HG03558 (cell line): ENCODE measurements around the gene FRAT1.
"Not testable (repeated sequence)": the region's sequence is repeated elsewhere in the genome, so short reads cannot be mapped to it uniquely, and the experiment has no call there.

Experiments
- ATAC-seq: cut with Tn5 transposase; IDR thresholded peaks from one replicate; pipeline ENCODE4 v1.9.1; 2021; ENCODE audit warnings: moderate number of reproducible peaks; ENCODE audit not compliant: unreplicated experiment; ENCODE audit errors: extremely low read depth

Gene FRAT1

DNA sequence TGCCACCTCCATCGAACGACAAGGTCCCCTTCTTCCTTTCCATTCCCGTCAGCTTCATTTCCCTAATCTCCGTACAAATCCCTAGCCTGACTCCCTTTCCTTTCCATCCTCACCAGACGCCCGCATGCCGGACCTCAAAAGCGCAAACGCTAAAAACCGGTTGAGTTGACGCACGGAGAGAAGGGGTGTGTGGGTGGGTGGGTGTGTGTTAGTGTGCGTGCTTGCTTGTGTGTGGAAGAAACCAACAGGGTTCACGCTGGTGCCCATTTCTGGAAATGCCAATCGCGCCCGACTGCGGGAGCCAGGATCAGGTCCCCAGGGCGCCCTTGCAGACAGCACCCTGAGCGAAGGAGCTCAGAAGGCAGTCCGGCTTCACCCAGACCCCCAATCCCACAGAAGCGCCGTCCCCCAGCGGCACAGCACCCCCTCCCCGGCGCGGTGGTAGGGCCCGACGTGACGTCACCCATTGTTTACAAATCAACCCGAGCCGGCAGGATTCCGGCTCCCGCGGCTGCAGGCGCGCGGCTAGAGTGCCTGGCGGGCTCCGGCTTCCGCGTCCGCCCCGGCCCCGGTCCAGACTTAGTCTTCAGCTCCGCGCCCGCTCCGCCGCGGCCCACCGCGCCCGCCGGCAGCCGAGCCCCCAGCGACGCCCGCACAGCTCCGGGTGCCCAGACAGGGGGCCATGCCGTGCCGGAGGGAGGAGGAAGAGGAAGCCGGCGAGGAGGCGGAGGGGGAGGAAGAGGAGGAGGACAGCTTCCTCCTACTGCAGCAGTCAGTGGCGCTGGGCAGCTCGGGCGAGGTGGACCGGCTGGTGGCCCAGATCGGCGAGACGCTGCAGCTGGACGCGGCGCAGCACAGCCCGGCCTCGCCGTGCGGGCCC lies at the start of gene FRAT1:
Gene FRAT1, plus strand, starts transcription at position 500 of the 880 bp plus-strand sequence. Its CDS starts 183 bp downstream, at position 683.
- ATAC-seq: no peak

- ATAC-seq: no peak
Measured at GRCh38 chr10:97270523-97271154, 48.4 kb upstream of the FRAT1 start.

- ATAC-seq: no peak
Measured at GRCh38 chr10:97273700-97274099, 45.4 kb upstream of the FRAT1 start.

DNA sequence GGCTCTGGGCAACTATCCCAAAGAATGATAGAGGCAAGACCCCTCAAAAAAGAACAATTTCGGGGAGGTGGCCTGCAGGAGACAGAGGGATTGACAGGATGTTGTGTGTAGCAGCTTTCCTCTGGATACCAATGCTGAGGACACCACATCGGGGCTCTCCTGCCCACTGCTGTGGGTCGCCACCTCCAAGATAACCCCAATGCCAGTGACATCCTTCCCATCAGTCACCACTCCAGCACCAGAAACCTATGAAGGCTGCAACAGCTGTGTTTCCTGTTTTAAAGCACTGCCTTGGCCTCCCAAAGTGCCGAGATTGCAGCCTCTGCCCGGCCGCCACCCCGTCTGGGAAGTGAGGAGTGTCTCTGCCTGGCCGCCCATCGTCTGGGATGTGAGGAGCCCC lies 44.2 kb upstream of the FRAT1 start:
- ATAC-seq: no peak

DNA sequence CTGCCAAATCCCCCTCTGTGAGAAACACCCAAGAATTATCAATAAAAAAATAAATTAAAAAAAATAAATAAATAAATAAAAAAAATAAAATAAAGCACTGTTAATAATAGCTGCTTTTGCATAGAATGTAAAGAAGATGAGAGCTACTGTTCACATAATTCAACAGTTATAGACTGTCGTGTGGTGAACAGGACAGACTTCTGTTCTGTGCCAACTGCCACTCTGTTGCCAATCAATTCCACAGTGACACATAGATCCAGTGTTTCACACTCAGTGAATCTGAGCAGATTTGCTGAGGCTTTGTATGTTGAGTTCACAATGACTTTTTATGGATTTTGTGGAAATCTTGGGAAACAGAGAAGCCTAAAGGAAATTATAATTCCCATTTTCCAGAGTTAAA lies 41.5 kb upstream of the FRAT1 start:
- no peak for ATAC-seq

- ATAC-seq: no peak
Measured at GRCh38 chr10:97278491-97278989, 40.5 kb upstream of the FRAT1 start.

- no peak for ATAC-seq
Measured at GRCh38 chr10:97279121-97279815, 39.8 kb upstream of the FRAT1 start.

- ATAC-seq: no peak
Measured at GRCh38 chr10:97280783-97281182, 38.3 kb upstream of the FRAT1 start.

DNA sequence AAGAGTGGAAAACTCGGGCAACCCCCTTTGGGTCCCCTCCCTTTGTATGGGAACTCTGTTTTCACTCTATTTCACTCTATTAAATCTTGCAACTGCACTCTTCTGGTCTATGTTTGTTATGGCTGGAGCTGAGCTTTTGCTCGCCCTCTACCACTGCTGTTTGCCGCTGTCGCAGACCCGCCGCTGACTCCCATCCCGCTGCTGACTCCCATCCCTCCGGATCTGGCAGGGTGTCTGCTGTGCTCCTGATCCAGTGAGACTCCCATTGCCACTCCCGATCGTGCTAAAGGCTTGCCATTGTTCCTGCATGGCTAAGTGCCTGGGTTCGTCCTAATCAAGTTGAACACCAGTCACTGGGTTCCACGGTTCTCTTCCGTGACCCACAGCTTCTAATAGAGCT lies 29.0 kb upstream of the FRAT1 start:
- not testable (repeated sequence) for ATAC-seq

GRCh38 chr10:97290576-97291356 lies 28.3 kb upstream of the FRAT1 start:
- ATAC-seq: not testable (repeated sequence)

DNA sequence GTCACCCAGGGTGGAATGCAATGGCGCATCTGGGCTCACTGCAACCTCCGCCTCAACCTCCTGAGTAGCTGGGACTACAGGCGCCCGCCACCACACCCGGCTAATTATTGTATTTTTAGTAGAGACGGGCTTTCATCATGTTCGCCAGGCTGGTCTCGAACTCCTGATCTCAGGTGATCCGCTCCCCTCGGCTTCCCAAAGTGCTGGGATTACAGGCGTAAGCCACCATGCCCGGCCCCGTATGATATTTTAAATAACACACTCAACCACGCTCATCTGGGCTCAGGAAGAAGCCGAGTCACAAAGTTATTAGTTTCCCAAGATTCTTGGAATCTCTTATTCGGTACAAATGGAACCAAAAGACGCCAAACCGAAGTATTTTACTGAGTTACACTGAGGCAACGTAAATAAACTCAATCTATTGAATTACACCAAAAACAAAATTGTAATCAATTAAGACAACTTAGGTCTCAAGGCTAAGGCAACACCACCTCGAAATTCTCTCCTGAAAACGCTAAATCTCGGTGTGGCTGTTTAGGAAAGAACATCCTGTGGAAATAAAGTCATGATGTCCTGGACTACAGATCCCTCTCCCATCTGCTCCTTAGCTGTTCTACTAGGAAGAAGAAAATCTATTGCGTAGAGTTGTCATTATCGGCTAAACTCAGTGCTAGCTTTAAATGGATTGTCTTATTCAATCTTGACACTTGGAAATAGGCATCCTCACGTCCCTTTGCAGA lies 27.5 kb upstream of the FRAT1 start:
- ATAC-seq: no peak

DNA sequence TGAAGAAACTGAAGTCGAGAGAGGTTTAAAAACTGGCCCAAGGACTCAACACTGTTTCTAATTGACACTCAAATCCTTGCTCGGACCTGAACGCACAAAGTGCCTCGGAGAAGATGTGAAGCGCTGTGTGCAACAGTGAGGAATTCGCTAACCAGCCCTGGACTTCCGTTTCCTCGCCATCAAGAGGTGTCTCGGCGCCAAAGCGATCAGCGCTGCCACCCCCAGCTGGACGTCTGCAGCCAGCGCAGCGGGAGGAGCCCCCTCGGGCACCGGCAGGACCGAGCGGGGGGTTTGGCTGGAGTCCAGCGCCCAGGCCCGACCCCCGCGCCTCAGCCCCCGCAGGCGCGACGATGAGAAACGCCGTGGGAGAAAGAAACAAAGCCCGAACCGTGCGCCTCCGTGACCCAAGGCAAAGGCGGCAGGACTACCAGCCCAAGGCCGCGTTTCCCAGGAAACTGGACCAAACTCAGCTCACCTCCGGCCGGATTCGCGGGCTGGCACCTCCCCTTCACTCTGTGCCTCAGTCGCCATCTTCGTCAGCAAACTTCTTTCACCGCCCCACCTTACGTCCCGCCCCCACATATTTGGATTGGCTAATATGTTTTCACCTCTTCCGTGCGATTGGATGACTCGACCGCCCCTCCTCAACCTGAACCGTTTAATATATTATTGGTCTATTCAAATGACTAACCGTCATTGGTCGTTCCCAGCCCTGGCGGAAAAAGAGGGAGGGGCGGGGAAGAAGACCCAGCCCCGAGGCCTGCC lies 26.8 kb upstream of the FRAT1 start, which contains the start of gene ARHGAP19:
Gene ARHGAP19, minus strand, starts transcription at position 541 of the 765 bp plus-strand sequence. Its CDS starts 10 bp downstream, at position 531.
- peak; percentile 88 for ATAC-seq

GRCh38 chr10:97292862-97293198 lies 26.2 kb upstream of the FRAT1 start:
- ATAC-seq: no peak

DNA sequence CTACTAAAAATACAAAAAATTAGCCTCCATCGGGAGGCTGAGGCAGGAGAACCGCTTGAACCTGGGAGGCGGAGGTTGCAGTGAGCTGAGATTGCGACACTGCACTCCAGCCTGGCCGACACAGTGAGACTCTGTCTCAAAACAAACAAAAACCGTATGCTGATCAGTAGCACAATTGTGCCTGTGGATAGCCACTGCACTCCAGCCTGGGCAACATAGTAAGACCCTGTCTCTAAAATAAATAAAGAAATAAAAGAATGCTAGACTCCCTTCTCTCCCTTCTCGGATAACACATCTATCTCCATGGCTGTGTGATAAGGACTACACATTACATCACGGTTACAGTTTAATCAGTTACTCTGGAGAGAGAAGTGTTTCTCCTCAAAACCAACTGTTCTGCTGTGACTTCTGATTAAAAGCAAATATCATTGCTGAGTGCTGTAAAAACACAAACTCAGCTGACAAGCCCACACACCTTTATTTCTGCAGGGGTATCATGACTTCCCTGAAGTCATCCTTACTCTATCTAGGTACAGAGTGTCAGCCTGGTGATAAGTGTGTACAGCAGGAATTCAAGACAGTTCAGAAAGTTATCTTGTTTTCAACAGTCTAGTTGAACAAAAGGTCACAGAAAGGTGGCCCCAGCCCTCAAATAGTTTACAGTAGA lies 21.4 kb upstream of the FRAT1 start:
- ATAC-seq: no peak

GRCh38 chr10:97298223-97298571 lies 20.9 kb upstream of the FRAT1 start:
- ATAC-seq: no peak

DNA sequence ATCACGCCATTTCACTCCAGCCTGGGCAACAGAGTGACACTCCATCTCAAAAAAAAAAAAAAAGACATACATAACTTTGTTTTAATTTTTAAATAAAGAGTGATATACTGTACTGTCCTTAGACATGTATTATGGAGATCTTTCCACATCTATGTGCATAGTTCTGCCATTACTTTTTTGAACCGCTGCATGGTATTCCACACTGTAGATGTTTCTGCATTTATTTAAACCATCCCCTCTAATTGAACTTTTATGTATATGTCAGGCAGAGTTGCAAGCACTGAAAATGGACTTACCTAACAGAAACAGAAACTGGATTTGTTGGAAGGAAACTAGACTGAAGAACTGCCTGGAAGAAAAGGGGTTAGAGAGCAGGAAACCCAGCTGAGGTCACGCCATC lies 18.1 kb upstream of the FRAT1 start:
- ATAC-seq: no peak

DNA sequence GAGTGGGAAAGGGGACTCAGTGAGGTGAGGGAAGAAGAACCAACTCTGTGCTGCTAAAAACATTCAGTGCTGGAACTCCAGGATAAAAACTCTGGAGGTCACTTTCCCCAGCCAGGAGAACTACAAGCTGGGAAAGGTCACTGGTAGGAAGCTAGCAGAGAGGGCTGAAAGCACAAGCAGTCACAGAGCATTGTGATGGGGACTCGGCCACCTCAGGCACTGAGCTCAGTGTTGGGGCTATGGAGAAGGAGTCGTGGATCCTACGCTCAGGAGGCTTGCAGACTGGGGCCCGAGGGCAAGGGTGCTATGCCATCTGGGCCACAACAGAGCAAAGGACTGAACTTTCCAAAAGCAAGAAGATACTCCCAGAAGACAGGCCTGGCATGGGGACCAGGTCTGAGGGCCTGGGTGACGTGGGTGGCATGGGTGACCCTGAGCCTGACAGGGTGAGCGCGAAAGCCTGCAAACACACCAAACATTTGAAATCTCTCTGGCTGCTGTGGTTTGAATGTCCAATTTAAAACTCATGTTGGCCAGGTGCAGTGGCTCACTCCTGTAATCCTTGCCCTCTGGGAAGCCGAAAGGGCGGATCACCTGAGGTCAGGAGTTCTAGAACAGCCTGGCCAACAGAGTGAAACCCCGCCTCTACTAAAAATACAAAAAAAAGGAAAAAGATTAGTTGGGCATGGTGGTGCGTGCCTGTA lies 16.8 kb upstream of the FRAT1 start:
- no peak for ATAC-seq

- ATAC-seq: no peak
Measured at GRCh38 chr10:97307441-97307840, 11.6 kb upstream of the FRAT1 start.
